NCI-H146 treated with DMSO at 0.1 percent for 48 hours (cell line): ENCODE data around the gene CEP72.
"Not testable (repeated sequence)": the region's sequence is repeated elsewhere in the genome, so short reads cannot be mapped to it uniquely, and the experiment has no call there.

Experiments used
- DNase-seq: peaks from one replicate; lab custom pipeline; 2025; ENCODE audit not compliant: unreplicated experiment; lab: John Stamatoyannopoulos, UW

Gene CEP72

DNA sequence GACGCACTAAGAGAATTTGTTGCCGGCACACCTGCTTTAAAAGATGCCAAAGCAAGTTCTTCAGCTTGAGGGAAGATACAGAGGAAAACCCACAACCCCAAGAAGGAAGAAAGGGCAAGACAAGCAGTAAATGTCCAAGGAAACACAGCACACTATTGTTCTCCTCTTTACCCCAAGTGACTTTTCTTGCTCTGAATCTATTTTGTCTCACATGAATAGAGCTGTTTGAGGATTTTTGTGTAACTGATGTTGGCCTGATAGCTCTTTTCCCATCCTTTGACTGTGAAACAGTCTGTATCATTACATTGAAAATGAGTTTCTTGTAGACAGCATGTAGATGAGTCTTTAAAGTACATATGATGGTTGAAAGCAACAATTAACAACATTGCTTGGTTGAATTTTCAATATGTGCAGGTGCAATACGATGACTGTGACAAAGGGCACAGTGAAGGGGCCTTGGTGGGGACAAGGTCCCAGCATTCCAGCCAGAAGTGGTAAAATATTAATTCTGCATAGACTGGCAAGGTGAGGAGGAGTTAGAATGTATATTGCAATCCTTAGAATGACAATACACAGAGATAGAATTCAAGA lies 16.8 kb upstream of the CEP72 start:
- DNase-seq, result no peak

DNA sequence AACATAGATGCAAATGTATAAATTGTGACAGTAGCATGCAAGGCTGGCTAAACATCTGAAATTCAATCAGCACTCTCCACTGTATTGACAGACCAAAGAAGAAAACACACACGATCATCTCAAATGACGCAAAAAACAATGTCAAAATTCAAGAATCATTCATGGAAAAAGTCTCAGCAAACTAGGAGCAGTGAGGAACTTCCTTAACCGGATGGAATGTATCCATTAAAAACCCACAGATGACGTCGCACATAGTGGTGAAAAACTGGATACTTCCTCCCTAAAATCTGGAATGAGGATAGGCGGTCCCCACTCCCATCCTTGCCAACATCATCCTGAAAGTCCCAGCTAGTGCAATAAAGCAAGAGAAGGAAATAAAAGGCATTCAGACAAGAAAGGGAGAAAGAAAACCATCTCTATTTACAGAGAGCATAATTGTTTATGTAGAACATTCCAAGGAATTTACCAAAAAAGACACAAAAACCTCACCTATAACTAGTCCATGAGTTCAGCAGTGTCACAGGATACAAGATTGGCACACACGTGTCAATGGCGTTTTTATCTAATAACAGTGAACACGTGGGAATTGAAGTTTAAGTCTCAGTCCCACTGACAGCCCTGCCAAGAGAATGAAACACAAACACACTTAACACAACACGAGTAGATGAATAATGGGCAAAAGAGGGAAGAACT lies 14.1 kb upstream of the CEP72 start:
- DNase-seq, result no peak

DNA sequence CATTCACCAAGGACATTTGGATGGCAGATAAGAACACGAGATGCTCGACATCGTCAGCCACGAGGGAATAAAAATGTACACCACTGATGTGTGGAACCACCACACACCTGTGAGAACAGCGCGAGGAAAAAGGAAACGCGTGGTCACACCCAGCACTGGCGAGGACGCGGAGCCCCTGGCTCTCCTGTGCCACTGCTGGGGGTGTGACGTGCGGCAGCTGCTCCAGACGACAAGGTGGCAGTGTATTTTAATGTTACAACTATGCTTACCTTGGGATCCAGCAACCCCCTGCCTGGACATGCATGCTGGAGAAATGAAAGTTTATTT lies 13.6 kb upstream of the CEP72 start:
- no peak for DNase-seq

GRCh38 chr5:600886-601541 lies 11.1 kb upstream of the CEP72 start:
- peak; percentile 81 for DNase-seq

- DNase-seq, result no peak
Observed at GRCh38 chr5:601771-602465, 10.2 kb upstream of the CEP72 start.

- no peak for DNase-seq
Observed at GRCh38 chr5:602466-603035, 9.6 kb upstream of the CEP72 start.

- DNase-seq, result no peak
Observed at GRCh38 chr5:603081-603998, 8.8 kb upstream of the CEP72 start.

GRCh38 chr5:604391-604831 lies 7.7 kb upstream of the CEP72 start:
- DNase-seq, result no peak

DNA sequence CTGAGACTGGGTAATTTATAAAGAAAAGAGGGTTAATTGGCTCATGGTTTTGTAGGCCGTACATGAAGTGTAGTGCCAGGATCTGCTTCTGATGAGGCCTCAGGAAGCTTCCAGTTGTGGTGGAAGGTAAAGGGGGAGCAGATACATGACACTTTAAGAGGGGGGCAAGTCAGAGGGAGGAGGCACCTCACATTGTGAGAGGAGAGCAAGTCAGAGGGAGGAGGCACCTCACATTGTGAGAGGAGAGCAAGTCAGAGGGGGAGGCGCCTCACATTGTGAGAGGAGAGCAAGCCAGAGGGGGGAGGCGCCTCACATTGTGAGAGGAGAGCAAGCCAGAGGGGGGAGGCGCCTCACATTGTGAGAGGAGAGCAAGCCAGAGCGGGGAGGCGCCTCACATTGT lies 7.0 kb upstream of the CEP72 start:
- not testable (repeated sequence) for DNase-seq

GRCh38 chr5:606061-606460 lies 6.1 kb upstream of the CEP72 start:
- no peak for DNase-seq

DNA sequence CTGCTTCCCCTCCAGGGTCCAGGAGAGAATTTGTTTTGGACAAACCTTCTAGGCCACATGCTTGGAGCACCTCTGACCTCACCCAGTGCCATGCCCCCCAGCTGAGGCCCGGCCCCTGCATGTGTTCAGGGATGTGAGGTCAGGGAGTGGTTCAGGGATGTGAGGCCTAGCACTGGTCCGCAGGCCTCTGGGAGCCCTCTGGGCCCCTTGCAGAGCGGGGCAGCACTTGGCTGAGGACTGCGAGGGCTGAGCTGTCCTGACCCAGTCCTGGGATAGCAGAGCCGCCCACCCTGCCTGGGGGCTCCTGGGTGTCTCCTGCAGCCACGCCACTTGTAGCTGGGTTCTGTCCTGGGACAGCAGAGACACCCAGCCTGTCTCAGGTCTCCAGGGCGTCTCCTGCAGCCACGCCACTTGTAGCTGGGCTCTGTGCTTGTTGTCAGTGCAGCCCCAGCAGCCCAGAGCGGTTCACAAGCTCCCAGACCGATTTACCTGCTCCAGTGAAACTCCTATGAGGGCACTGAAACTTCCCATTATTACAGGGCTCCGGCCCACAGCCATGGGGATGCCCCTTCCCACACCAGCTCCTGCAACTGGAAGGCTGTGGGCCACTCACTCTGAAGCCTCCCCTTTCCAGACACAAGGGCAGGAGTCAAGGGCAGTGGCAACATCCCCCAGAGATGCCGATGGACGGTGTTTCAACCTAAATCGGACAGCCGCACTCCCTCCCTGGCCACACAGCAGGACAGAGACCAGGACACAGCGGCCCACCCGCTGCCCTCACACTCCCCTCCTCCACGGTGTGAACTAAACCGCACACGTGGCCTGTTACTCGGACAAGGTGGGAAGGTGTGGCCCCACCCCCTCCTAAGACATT lies 5.4 kb upstream of the CEP72 start:
- DNase-seq, result no peak

GRCh38 chr5:607541-608428 lies 4.4 kb upstream of the CEP72 start:
- no peak for DNase-seq

DNA sequence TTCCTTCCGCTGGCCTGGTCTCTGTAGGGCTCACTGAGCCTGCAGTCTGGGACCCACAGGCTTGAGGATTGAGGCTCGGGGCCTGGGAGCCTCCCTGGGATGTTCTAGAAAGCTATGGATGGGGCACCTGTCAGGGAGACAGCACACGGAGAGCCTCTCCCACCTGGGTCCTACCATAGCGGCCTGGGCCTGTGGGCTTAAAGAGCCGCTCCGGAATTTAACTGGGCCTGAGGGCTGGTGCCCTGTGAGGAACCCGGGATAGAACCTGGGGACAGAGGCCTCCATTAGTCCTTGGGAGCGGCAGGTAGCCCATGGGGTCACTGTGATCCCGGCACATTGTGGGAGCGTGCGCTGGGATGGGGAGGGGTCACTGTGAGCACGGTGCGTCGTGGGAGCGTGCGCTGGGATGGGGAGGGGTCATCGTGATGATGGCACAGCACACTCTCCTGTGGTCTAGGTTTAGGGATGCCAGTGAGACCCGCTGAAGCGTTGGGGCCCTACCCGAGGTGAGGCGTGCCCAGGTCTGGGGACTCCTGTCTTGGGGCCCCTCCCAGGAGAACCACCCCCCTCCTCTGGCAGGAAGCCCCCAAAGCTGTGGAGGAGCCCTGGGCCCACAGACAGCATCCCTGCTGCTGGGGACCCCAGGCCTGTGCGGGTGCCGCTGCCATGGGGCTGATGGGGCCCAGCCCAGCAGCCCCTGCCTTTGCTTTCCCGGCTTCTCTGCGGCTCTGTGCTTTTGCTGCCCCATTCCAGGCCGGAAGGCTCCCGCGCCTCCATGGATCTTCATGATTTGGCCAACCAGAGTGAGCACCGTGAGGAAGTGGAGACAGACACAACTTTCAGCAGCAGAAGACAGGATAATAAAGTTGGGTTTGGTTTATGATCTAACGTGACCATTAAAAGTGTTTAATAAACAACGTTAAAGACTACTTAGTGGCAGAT lies 3.4 kb upstream of the CEP72 start:
- no peak for DNase-seq

GRCh38 chr5:609506-609905 lies 2.6 kb upstream of the CEP72 start:
- no peak for DNase-seq

DNA sequence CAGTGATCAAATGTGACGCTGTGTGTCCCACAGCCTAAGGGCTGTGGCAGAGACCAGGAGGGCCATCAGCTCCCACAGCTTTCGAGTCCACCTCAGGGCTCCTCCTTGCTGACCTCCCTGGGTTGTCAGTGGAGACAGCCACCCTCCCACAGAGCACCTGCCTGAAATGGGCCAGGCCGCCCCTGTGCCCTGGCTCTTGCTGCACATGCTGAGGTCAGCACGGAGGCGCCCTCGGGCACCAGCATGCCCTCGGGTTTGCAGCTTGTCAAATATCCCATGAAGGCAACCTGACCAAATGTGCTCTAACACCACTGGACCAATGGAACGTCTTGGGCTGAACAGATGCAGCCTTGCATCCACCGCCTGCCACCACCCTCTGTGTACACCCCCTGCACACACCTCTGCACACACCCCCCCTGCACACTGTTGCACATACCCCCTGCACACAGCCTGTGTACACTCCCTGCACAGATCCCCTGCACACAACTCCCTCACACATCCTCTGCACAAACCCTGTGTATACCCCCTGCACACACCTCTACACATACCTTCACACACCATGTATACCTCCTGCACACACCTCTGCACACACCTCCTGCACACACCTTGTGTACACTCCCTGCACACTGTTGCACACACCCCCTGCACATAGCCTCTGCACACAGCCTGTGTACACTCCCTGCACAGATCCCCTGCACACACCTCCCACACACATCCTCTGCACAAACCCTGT lies 2.0 kb upstream of the CEP72 start:
- no peak for DNase-seq

DNA sequence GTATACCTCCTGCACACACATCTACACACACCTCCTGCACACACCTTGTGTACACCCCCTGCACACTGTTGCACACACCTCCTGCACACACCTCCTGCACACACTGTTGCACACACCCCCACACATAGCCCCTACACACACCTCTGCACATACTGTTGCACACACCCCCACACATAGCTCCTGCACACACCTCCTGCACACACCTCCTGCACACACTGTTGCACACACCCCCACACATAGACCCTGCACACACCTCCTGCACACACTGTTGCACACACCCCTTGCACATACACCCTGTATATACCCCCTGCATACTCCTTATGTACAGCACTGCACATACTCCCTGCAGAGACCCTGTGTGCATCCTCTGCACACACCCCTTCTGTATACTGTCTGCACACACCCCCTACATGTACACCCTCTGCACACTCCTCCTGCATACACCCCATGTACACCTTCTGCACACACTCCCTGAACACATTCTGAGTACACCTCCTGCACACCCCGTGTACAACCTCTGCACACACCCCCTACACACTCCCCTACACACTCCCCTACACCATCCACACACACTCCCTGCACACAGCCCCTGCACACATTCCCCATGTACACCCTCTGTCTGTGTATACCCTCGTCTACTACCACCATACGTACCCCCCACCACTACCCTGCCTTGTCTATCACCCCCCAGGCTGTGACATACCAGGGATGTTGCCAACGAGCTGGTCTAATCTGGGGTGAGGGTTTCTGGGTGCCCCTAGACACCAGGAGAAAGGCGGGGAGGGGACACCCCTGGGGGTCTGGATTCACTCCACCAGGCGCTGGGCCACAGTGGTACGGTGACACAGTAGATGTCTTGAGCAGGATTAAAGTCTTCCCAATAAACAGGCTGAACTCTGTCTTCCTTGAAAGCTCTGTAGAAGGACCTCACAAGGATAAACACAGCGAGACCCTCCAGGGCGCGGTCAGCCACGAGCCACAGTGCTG lies 1.1 kb upstream of the CEP72 start:
- no peak for DNase-seq
